Left ventricle myocardium superior (tissue), 1 donor: Measurements from ENCODE around the gene GPC6. TPM values are rescaled to one million over a fixed set of nuclear protein-coding genes. Genes with fewer than 3 reads are reported as not detected.

Experiments used
- ATAC-seq: fragments of 200-7000 bp; cut with Tn5 transposase; one replicate; pipeline ENCODE4 v1.9.1; 2020; ENCODE audit warnings: mild to moderate bottlenecking, moderate library complexity
- DNase-seq: peaks from one replicate; pipeline ENCODE4 v3.0.0-alpha.2; 2020
- intact Hi-C: fragments of 100-400 bp; cut with micrococcal nuclease; formaldehyde crosslinking; loops from one replicate; pipeline ENCODE4 v1.11.0; 2022
- total RNA-seq: library from RNA; stranded (reverse); fragmentation: NEBNext Ultra II Directional; extraction: Animal tissue kit (Norgen Biotek cat#: 25700); gene quantifications from one replicate; pipeline ENCODE4 v1.2.1, GENCODE V29; 2021
- donor health status: DM: no; HTN: yes; CAD: no; lungs with severe emphysema.

GPC6 gene
- total RNA-seq, 1 donor from 2014 or later = 1.6 TPM

DNA sequence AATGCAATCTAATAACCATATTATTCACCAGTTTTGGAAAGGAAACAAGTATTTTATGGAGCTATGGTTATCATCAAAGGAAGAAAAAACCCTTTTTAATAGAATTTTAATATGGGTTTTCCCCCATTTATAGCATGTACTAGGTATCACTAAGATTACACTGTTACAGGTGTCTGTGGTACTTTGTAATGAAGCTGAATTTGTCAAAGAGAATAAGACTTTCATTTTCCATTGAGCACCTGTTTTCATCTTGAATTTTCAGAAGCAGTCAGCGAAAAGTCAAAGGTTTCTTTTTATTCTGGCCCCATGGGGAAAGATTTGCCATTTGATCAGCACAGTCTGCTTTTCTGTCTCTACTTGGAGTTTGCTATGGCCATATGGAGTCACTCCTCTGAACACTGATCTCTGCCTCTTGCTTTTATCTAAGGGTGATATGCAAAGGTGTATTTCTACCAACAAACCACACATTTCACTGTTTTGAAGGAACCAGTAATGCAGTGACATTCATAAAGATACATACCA lies 662.9 kb downstream of the GPC6 start:
- ATAC-seq (no peak), DNase-seq (no peak)
- intact Hi-C loops = no loop called here

DNA sequence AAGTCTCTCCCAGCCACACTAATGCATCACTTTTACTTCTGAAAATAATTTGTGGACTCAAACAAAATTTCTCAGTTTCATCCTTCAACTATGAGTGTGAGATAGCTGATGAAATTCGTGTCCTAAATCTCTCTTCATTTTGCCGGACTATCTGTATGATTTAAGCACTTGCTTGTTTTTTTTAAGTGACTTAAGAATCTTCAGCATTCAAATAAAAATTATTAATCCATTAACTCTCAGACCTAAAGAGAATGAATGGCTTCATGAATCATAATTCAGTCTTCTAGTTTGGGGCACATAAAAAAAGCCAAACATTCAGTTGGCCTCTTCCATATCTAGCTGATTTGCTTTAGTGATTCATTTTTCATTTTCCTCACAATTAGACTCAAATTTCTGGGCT lies 673.4 kb downstream of the GPC6 start:
- DNase-seq = no peak
- ATAC-seq = no peak
- intact Hi-C loops = no loop called here

DNA sequence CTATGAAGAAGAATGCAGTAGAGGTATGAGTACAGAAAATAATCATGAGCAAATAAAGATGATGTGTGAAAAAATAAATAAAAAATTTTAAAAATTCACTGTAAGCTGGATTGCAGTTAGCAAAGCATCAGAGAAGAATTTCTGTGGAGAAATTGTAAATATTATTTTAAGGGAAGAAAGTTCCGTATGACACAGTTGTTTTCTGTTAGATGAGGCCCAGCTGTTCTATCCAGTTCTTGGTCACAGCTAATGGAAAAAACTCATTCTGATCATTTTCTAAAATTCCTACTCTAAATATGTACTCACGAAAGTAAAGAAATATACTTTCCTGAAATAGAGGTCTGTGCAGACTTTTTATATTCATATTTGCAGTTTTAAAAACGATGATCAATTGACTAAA lies 674.1 kb downstream of the GPC6 start:
- no peak for ATAC-seq
- no peak for DNase-seq
- intact Hi-C loops = no loop called here

DNA sequence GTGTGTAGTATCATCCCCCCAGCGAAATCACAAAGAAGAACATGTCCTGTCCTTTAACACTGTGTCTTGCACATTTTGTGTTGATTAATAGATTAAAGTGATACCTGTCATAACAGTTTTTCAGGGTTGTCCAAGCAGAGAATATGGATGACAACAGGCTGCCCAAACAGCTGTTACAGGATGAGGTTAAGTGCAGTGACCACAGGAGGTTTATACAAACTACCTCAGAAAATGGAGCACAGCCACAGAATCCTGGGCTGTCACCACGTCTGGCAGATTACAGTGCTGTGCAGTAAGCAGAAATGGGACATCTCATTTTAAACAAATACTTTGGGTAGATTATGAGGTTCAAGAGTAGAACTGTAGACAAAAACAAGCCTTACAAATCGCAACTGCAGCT lies 677.3 kb downstream of the GPC6 start:
- no peak for ATAC-seq
- intact Hi-C loops = no loop called here
- DNase-seq = no peak

DNA sequence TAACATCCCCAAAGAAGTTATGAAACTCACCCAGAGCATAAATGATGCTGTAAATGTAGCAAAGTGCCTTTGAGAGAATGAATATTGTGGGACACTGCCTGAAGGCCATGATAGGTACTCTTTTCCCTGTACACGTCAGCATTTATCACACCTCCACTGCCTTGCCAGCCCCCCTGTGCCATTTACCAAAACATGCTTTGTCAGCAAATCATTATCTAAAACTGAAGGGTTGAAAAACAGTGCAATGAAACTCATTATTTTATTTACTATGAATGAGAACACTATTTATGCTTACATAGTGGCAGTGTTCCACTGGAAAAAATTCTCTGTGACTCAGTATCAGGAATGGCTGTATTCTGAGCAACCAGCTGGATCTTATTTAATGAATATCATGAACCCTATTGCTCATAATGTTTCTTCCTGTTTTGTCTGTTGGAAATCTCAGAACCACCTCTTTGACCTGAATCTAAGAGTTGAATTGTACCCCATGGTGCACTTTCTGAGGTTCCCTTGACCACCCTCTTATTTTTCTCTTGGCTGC lies 688.7 kb downstream of the GPC6 start:
- ATAC-seq = no peak
- no peak for DNase-seq
- intact Hi-C loops = no loop called here

DNA sequence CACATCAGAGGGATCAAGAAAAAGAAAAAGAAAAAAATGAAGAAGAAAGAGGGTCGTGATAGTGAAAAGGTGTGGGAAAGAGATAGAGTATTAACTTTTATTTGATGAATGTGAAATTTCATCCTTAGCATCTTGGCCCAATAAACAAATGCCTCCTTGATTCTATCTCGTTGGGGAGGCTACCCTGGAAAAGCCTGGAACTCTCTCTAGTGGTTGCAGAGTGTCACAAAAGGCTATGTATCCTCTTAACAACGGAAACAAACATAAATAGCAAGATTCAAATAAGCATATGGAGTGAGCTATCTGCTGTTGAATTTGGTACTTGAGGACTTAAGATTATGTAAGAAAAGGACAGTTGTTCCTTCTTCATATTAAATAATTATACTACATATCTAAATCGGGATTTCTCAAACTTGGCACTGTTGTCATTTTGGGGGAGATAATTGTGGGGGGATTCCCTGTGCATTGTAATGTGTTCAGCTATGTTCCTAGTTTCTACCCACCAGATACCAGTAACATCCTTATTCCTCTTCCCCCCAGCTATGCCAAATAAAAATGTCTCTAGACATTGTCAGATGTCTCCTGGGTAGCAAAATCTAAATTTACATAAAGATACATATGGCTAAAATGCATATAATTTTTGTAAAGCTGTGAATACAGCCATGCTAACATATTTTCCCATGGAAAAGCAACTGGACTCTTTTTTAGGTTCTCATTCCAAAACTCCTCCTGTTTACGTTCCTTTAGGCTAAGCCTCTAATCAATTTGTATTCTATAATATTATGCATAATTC lies 695.7 kb downstream of the GPC6 start:
- ATAC-seq = no peak
- no peak for DNase-seq
- intact Hi-C loops = no loop called here

DNA sequence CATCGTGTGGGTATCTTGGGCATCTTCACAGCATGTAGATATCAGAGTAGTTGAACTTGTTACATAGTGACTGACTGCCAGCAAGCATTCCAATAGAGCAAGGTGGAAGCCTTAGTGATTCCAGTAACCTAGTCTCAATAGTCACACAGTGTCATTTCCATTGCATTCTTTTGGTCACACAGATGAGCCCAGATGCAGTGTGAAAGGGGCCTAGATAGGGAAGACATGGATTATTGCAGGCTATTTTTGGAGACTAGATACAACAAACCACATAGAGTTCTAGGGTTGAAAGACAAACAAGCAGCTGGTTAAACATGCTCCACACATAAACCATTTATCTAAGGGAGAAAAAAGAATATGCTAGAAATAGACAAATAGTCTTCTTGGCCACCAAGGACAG lies 699.4 kb downstream of the GPC6 start:
- intact Hi-C loops = no loop called here

DNA sequence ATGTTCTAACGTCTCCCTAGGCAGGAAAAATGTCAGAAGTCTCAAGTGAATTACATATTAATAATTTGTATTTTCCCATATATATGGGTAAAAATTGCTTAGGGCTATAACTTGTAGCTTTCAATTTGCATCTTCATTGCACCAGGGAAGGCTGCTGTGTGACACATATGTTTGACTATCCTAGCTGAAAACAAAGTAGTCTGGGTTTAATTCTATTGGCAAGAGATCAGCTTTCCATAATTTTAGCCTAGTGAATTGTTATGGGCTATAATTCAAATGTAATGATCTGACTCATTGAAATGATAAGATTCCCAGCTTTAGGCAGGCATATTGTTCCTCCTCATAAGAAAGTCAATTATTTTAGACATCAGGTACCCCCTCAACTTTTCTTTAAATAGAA lies 699.8 kb downstream of the GPC6 start:
- DNase-seq (no peak), ATAC-seq (no peak)
- intact Hi-C loops = no loop called here

More for the DNA sequence above, 699.4 kb downstream of the GPC6 start:
- DNase-seq = no peak
- ATAC-seq = no peak

DNA sequence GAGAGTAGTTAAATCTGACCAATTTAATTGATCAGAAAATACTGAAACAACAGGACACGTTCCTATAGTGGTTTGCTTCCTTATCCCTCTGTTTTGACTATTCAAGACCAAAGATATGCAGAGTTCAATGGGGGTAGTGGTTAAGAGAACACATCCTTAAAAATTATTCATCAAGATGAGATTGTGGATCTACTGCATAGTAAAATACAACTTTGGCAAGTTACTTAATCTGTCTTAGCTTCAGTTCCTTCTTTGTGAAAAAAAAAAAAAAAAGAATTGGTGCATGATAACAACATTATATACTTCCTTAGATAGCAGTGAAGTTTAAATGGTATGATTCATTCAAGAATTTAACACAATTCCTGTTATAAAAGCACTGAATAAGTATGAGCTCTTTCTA lies 700.8 kb downstream of the GPC6 start:
- ATAC-seq (no peak), DNase-seq (no peak)
- intact Hi-C loops = no loop called here

DNA sequence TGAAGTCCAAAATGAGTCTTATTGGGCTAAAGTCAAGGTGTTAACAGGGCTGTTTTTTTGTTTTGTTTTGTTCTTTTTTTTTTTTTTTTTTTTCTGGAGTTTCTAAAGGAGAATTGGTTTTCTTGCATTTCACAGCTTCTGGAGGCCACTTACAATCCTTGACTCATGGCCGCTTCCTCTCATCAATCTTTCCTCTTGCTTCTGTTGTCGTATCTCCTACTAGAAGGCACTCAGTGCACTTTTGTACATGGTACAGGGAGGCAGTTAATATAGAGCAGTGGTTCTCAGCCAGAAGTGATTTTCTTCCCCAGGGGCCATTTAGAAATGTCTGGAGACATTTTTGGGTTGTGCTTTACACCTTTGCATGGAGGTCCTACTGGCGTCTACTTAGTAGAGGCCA lies 706.3 kb downstream of the GPC6 start:
- DNase-seq (no peak), ATAC-seq (no peak)
- intact Hi-C loops = no loop called here

DNA sequence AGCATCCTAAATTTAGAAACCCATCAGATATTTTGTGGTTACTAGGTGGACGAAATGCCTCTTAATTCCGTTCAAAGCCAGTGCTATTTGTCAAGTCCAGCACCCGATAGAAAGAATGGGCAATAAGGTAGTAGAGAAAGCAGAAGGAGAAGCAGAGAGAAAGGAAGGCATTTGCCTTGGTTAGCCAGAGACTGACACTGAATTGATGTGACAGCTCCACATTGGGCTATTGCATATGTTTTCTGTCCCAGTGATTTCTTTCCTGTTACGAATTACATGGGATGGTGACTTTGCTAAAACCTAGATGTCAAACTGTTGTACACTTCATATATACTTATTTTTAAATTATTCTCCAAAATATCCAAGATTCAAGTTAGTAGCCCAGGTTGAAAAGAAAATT lies 710.3 kb downstream of the GPC6 start:
- DNase-seq (no peak), ATAC-seq (no peak)
- intact Hi-C loops = no loop called here

DNA sequence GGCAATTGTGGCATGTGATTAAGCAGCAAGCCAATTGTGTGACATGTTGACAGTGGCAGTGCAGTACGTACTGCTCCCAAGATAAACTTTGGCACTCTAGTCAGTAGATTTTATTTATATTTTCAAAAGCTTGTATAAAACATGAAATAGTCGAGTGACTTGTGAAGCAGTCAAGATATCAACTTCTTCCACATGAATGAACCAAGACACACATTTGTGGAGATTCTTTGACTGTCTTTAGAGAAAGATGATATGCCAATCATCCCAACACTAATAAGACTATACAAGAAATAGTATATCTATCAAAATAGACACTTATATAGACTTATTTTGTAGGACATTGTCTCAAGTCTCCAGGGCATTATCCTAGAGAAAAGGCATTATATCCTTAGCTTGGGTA lies 714.8 kb downstream of the GPC6 start:
- ATAC-seq (no peak), DNase-seq (no peak)
- intact Hi-C loops = no loop called here

DNA sequence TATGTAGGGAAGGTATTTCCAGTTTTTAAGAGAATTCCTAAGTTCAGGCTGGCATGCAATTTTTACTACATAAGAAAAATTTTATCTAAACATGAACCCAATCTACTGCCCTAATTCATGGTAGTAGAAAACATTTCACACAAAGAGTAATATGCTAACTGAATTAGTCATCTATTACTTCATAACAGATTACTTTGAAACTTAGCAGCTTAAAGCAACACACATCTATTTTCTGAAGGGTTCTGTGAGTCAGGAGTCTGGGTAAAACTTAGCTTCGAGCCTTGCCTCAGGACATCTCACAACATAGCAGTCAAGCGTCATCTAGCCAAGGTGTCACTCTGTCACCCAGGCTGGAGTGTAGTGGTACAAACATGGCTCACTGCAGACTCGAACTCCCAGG lies 715.4 kb downstream of the GPC6 start:
- intact Hi-C loops = no loop called here
- ATAC-seq = no peak

DNA sequence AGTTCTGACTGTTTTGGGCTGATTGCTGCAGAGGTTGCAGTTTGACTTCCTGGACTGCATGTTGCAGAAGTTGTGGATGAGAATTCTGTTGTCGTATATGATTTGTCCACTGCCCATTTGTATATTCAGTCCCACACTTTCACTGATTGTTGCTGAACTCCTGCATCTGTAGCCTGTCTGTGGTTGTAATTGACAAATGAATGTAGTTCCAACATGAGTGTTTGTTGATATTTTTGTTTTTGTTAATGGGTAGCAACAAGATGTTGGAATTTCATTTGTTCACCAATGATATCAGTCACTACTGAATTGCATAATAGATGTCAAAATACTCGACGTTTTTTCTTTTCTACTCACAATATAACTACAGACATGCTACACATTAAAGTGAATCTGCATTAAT lies 719.0 kb downstream of the GPC6 start:
- no peak for DNase-seq
- no peak for ATAC-seq
- intact Hi-C loops = no loop called here

More for the DNA sequence above, 715.4 kb downstream of the GPC6 start:
- no peak for DNase-seq

DNA sequence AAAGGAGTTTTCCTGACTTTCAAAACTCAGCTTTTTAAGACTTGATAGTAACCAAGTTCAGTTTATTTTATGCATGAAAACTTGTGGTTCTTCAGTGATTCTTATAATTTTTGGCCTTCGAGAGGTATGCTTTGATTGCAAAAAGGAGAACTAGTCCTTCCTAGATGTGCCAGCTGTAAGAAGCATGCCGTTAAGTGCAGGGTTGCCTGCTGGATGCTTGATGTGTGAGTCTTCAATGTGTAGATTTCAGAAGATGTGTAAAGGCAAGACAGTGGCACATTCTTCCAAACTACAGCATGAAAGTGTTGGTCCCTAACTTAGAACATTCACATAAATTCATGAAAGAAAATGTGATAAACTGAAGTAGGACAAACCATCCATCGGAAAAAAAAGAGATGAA lies 720.4 kb downstream of the GPC6 start:
- no peak for ATAC-seq
- no peak for DNase-seq
- intact Hi-C loops = no loop called here

DNA sequence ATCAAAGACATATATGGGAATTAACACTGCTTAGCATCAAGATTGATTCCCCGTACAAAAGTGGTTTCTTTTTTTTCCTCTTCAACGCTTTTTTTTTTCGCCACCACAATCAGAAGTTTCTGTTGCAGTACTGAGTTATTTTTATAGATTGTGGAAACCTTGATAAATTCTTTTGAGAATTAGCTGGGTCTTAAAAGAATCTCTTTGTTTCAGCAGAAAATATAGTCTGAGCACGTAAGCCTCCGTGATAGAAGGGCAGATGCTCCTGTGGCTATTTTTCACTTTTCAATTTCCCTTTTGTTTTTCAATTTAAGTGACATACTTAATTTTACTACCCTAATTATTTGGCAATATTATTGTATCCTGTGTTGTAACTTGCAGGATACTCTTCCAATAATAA lies 721.0 kb downstream of the GPC6 start:
- no peak for ATAC-seq
- DNase-seq = no peak
- intact Hi-C loops = no loop called here

DNA sequence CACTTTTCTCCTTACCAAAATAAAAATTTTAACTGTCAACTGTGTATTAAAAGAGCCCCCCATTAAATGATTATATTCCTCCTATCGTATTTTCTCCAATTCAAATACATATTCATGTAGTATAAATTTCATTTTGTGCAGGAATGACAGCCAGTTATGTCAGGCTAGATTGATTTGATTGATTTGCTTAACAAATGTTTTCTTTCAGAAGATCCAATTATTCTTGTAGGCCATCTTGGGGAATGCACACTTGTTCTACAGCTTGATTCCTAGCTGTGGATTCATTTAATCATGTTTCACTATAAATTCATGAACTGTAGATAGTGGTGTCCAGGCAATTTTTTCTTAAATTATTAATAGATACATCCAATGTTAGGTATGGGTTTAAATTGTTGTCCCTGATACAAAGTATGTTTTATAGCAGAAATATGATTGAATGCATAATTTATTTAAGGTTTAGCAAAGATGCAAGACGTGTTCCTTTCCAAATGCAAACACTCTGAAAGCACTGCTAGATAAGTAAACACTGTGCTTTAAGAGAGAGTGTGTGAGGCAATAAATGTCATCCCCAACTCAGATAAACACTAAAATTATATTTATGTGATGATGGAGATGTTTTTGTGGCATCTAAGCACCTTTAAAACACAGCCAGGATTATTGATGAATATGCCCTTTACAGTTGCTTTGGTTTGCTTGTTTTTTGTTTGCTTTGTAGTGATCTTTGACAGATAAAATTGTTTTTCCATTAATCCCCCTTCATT lies 721.7 kb downstream of the GPC6 start:
- ATAC-seq (no peak), DNase-seq (no peak)
- intact Hi-C loops = no loop called here

DNA sequence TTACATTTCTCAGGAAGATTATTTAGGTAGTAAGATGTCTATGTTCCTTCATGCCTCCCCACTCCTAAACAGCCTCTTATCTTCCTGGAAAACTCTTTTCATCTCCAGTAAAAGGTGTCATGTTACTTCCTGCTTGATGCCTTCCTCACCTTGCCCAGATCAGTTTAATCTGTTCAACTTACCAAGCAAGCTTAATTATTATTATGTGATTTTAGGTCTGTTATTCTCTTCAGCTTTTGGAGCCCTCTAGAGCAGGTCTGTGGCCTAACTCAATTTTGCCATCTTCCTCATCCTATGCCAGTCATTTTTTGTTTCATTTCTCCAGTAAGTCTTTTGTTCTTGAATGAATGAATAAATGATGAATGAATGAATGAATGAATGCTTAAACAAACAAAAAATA lies 724.5 kb downstream of the GPC6 start:
- DNase-seq = no peak
- no peak for ATAC-seq
- intact Hi-C loops = no loop called here

DNA sequence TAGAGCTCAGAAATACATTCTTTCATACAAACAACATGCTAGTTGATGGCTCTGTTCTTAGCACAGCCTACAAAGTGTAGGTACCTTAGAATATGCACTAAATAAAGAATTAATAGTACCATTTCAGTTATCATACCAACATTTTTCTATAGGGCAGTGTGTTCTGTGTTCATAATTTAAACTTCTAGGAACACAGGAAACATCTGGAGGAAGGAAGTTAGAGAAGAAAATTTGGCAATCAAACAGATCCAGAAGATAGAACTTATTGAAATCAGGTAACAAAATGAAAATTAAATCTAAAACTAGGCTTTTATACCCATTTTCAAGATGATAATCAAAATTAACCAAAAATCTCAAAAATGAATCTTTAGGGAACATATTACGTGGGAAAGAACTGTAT lies 725.3 kb downstream of the GPC6 start:
- DNase-seq = no peak
- ATAC-seq = no peak
- intact Hi-C loops = no loop called here

DNA sequence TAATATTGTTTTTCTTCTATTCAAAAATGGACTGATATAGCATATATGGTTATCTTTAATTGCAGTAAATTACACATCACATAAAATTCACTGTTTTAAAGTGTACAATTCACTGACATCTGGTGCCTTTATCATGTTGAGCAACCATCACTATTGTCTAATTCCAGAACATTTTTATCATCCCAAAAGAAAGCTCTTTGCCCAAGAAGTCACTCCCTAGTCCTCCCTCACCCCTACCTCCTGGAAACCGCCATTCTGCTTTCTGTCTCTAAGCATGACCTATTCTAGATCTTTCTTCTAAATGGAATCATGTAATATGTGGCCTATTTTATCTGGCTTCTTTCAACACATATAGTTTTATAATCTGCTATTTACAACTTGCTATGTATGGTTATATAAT lies 727.2 kb downstream of the GPC6 start:
- no peak for ATAC-seq
- DNase-seq = no peak
- intact Hi-C loops = no loop called here

DNA sequence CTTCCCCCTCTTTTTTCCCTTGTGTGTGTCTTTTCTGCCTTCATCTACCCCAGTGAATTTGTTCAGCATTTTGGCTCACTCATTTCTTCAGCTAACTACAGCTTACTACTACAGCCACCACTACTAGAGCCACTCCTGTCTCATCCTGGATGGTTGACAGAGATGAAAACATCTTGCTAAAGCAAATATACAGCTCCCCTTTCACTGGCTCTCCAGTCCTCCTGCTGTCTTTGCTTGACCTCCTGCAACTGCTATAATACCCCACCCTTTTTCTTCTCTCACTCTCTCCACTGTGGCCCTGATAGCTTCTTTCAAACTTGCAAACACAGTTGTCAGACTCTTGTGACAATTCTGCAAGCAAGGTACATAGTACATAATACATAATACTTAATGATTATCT lies 729.3 kb downstream of the GPC6 start:
- intact Hi-C loops = no loop called here
- ATAC-seq (no peak), DNase-seq (no peak)
